Measurements from ENCODE around the gene CERK. TPM values are rescaled to one million over a fixed set of nuclear protein-coding genes. Genes with fewer than 3 reads are reported as not detected.
A peak's percentile ranks its signal among the peaks of the same experiment; 100 is the strongest.

Gene CERK
- total and polyA plus RNA-seq, 2 of the 13 experiments (the other 11 are each of a cell fraction or from before 2014, with no cell fraction given), result 40.3 to 41.9 TPM

DNA sequence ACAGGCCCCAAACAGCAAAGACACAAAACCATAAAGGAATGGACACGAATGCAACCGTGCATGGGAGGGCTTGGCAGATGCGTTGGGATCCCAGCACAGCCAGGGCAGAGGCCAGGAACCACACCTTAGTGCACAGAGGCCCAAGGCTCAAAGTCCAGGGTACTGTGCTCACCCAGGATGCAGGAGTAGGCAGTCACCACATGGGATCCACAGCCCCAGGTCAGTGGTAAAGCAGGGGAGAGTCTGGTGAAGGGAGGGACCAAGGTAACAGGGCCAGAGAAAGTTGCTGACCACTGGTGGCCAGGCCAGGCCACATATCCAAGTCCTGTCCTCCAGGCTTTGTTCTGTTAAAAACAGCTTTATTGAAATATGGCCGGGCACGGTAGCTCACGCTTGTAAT lies 6.5 kb upstream of the CERK start (continued):
- TF ChIP-seq EP300 (IDR thresholded peaks at IDR 0.05; ENCODE audit: low read depth in 2 of 2, low read length in 2 of 2) (peak in 1 of 2 experiments; percentile 30; a peak in 1 of 4 replicates), EP300 (CRISPR knock-in tag; IDR thresholded peaks at IDR 0.05; ENCODE audit: borderline replicate concordance) (no peak), CREB1 (IDR thresholded peaks at IDR 0.05) (no peak), CREB1 (CRISPR knock-in tag; IDR thresholded peaks at IDR 0.05) (no peak), NR1H2 (CRISPR knock-in tag; IDR thresholded peaks at IDR 0.05; ENCODE audit: borderline replicate concordance, low read depth) (no peak), REPIN1 (CRISPR knock-in tag; IDR thresholded peaks at IDR 0.05; ENCODE audit: borderline replicate concordance, low read depth) (peak; percentile 61; the same call in 1 of the 2 replicates), NCOA1 (CRISPR knock-in tag; IDR thresholded peaks at IDR 0.05) (no peak), EED (CRISPR knock-in tag; IDR thresholded peaks at IDR 0.05) (no peak), ZNF652 (CRISPR knock-in tag; IDR thresholded peaks at IDR 0.05; ENCODE audit: borderline replicate concordance, low read depth) (no peak), DR1 (CRISPR knock-in tag; IDR thresholded peaks at IDR 0.05) (no peak), KLF12 (CRISPR knock-in tag; IDR thresholded peaks at IDR 0.05; ENCODE audit: borderline replicate concordance) (peak; percentile 74; the same call in 1 of the 2 replicates), ATF7 (IDR thresholded peaks at IDR 0.05) (no peak), ATF7 (CRISPR knock-in tag; IDR thresholded peaks at IDR 0.05) (no peak), ZFAT (CRISPR knock-in tag; conservative IDR thresholded peaks at IDR 0.05) (no peak), NR2F6 (IDR thresholded peaks at IDR 0.05) (0 out of 2 replicates have a peak, but pooled peaks have one; percentile 48), NR2F6 (CRISPR knock-in tag; IDR thresholded peaks at IDR 0.05) (peak; percentile 83), ARNT (IDR thresholded peaks at IDR 0.05) (no peak), ZNF75D (CRISPR knock-in tag; IDR thresholded peaks at IDR 0.05; ENCODE audit: borderline replicate concordance) (no peak), ZNF790 (CRISPR knock-in tag; IDR thresholded peaks at IDR 0.05; ENCODE audit: borderline replicate concordance) (no peak), FOXA3 (CRISPR knock-in tag; IDR thresholded peaks at IDR 0.05) (peak; percentile 26; the same call in 1 of the 2 replicates), ZNF773 (CRISPR knock-in tag; IDR thresholded peaks at IDR 0.05; ENCODE audit: borderline replicate concordance) (no peak)
- TF ChIP-seq, protein P1, sequence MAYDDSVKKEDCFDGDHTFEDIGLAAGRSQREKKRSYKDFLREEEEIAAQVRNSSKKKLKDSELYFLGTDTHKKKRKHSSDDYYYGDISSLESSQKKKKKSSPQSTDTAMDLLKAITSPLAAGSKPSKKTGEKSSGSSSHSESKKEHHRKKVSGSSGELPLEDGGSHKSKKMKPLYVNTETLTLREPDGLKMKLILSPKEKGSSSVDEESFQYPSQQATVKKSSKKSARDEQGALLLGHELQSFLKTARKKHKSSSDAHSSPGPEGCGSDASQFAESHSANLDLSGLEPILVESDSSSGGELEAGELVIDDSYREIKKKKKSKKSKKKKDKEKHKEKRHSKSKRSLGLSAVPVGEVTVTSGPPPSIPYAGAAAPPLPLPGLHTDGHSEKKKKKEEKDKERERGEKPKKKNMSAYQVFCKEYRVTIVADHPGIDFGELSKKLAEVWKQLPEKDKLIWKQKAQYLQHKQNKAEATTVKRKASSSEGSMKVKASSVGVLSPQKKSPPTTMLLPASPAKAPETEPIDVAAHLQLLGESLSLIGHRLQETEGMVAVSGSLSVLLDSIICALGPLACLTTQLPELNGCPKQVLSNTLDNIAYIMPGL (CRISPR knock-in tag; IDR thresholded peaks at IDR 0.05; ENCODE audit: borderline replicate concordance in 1 of 2, low read depth in 1 of 2), result peak in 1 of 2 experiments; percentile 35; a peak in 1 of 4 replicates
- TF ChIP-seq, protein P2, sequence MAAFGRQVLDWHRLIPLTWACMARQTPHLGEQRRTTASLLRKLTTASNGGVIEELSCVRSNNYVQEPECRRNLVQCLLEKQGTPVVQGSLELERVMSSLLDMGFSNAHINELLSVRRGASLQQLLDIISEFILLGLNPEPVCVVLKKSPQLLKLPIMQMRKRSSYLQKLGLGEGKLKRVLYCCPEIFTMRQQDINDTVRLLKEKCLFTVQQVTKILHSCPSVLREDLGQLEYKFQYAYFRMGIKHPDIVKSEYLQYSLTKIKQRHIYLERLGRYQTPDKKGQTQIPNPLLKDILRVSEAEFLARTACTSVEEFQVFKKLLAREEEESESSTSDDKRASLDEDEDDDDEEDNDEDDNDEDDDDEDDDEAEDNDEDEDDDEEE (CRISPR knock-in tag; IDR thresholded peaks at IDR 0.05), result 0 out of 2 replicates have a peak, but pooled peaks have one; percentile 24
- TF ChIP-seq, protein P3, sequence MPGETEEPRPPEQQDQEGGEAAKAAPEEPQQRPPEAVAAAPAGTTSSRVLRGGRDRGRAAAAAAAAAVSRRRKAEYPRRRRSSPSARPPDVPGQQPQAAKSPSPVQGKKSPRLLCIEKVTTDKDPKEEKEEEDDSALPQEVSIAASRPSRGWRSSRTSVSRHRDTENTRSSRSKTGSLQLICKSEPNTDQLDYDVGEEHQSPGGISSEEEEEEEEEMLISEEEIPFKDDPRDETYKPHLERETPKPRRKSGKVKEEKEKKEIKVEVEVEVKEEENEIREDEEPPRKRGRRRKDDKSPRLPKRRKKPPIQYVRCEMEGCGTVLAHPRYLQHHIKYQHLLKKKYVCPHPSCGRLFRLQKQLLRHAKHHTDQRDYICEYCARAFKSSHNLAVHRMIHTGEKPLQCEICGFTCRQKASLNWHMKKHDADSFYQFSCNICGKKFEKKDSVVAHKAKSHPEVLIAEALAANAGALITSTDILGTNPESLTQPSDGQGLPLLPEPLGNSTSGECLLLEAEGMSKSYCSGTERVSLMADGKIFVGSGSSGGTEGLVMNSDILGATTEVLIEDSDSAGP (CRISPR knock-in tag; IDR thresholded peaks at IDR 0.05; ENCODE audit: borderline replicate concordance), result peak; percentile 46; the same call in 1 of the 2 replicates
- TF ChIP-seq, protein P4, sequence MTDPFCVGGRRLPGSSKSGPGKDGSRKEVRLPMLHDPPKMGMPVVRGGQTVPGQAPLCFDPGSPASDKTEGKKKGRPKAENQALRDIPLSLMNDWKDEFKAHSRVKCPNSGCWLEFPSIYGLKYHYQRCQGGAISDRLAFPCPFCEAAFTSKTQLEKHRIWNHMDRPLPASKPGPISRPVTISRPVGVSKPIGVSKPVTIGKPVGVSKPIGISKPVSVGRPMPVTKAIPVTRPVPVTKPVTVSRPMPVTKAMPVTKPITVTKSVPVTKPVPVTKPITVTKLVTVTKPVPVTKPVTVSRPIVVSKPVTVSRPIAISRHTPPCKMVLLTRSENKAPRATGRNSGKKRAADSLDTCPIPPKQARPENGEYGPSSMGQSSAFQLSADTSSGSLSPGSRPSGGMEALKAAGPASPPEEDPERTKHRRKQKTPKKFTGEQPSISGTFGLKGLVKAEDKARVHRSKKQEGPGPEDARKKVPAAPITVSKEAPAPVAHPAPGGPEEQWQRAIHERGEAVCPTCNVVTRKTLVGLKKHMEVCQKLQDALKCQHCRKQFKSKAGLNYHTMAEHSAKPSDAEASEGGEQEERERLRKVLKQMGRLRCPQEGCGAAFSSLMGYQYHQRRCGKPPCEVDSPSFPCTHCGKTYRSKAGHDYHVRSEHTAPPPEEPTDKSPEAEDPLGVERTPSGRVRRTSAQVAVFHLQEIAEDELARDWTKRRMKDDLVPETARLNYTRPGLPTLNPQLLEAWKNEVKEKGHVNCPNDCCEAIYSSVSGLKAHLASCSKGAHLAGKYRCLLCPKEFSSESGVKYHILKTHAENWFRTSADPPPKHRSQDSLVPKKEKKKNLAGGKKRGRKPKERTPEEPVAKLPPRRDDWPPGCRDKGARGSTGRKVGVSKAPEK (CRISPR knock-in tag; IDR thresholded peaks at IDR 0.05; ENCODE audit: borderline replicate concordance), result no peak

All from HepG2 (cell line).